GM21423 (cell line): Measurements from ENCODE around the gene TNS1.

Experiments
- ATAC-seq: cut with Tn5 transposase; IDR thresholded peaks from one replicate; pipeline ENCODE4 v1.9.1; 2021; ENCODE audit warnings: mild to moderate bottlenecking, moderate library complexity; ENCODE audit not compliant: unreplicated experiment

The TNS1 gene

DNA sequence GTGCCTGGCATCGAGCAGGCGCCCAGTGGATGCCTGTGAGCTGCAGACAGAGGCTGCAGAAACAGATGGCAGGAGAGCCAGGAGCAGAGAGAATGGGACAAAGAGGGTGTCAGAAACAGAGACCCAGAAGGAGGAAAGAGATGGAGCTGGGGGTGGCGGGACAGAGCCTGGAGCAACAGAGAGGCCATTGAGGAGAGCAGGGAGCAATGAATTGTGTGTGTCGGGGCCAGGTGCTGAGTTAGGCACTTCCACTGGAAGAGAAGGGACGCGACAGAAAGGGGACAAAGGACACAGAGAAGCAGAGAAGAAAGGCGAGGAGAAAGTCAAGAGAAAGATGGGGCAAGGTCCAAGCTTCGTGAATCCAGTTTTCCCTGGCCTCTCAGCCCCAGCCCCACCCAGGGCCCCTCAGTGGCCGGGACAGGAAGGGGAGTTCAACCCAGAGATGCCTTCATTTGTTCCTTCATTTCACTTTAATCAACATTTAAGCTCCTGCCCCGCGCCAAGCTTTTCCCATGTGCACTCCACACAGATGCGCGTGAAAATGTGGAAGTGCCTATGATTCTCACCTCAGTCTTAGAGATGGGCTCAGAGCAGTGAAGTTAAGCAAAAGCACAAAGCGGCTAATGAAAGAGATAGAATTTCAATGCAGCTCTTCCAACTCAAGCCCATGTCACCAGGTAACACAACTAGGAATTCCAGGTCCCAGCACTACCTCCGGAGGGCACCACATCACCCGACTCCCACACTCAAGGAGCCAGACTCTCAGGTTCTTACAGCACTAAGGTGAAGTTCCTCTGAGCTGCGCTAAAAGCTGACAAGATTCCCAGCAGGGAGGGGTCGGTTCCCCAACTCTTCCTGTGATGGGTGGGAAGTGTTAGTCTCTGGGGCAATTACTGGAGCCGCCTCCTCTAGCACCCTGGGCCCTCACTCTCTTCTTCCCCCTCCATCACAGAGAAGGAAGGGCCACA is 55.1 kb downstream of the TNS1 start:
- no peak for ATAC-seq

- no peak for ATAC-seq
Measured at GRCh38 chr2:217946051-217946450, 56.7 kb downstream of the TNS1 start.

- no peak for ATAC-seq
Measured at GRCh38 chr2:217945530-217945929, 57.3 kb downstream of the TNS1 start.

GRCh38 chr2:217944923-217945322 is 57.9 kb downstream of the TNS1 start:
- no peak for ATAC-seq

- no peak for ATAC-seq
Measured at GRCh38 chr2:217944366-217944765, 58.4 kb downstream of the TNS1 start.

- no peak for ATAC-seq
Measured at GRCh38 chr2:217943446-217944321, 59.1 kb downstream of the TNS1 start.

DNA sequence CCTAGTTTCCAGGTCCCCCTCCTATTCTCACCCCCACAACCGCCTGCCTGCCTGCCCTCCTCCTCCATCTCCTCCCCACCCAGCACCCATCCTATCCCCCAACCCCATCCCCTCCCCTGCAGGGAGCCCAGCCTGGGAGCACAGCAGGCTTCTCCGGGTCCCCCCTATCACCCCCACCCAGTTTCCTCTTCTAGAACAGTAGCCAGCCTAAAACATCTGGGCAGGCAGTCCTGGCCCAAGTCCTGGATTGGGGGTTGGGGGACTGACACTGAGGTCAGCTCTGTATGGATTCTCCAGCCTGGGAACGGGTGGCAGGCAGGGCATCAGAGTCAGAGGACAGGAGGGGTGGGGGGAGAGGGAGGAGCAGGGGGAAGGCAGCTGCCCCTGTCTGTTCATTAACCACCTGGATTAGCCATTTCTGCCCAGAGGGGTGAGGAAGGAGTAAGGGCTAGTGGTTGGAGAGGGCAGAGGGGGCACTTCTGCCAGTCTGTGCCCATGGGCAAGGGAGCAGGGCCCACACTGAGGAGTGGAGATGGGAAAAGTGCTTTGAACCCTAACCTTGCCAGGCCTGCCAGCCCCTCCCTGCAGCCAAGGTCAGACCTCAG is 60.0 kb downstream of the TNS1 start:
- no peak for ATAC-seq

DNA sequence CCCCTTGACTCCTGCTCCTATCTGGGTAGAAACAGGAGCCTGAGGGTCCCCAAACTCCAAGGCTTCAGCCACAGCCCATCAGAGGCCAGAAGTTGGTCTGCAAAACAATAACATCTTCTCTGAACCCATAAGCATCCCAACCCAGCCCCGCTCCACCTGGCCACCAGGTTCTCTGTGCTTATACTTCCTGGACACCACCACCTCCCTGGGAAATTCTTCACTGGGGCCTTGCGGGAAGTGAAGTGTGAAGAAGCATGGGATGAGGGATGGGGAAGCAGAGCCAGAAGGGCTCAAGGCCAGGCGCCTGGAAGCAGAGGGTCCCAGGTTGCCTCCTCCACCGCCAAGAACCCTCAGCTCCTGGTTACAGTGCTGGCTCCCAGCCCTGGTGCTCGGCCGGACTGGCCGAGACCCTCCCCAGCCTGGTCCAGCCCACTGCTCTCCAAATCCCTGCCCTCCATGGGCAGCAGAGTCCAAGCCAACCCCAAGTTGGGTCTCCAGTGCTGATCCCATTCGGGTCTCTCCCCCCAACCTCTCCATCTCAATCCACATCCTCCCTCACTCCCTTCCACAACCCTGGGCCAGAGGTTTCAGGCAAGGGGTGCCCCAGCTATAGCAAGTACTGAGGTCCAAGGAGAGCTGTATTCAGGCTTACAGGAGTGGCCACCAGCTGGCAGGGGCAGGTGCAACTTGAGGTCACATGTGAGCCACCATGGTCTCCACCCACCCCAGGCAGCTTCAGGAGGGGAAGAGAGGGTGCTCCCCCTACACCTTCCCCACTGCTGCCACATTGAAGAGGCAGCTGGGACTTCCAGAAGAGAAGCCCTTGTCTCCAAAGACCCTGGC is 60.7 kb downstream of the TNS1 start:
- ATAC-seq, result no peak

- ATAC-seq, result no peak
Measured at GRCh38 chr2:217941339-217941738, 61.5 kb downstream of the TNS1 start.

GRCh38 chr2:217940261-217941220 is 62.3 kb downstream of the TNS1 start:
- ATAC-seq, result no peak

- no peak for ATAC-seq
Measured at GRCh38 chr2:217939629-217940245, 63.1 kb downstream of the TNS1 start.

- no peak for ATAC-seq
Measured at GRCh38 chr2:217939220-217939619, 63.6 kb downstream of the TNS1 start.

GRCh38 chr2:217938036-217938435 is 64.8 kb downstream of the TNS1 start:
- ATAC-seq, result no peak

GRCh38 chr2:217937446-217937845 is 65.3 kb downstream of the TNS1 start:
- ATAC-seq, result no peak

DNA sequence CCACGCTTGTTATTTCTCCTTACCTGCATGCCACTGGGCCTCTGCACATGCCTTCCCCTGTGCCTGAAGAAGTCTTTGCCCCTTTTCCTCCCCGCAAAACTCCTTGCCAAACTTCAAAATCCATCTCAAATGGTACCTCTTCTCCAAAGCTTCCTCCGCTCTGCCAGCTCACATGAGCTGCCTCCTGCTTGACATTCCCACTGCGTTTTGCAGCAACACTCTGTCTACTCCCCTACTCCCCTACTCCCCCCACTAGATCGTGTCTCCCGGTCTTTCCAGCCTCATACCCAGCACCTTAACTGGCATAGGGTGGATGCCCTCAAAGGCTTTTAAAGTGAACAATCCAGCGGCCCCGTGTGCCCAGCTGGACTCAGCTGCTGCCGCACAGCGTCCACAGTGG is 65.8 kb downstream of the TNS1 start:
- ATAC-seq, result no peak

DNA sequence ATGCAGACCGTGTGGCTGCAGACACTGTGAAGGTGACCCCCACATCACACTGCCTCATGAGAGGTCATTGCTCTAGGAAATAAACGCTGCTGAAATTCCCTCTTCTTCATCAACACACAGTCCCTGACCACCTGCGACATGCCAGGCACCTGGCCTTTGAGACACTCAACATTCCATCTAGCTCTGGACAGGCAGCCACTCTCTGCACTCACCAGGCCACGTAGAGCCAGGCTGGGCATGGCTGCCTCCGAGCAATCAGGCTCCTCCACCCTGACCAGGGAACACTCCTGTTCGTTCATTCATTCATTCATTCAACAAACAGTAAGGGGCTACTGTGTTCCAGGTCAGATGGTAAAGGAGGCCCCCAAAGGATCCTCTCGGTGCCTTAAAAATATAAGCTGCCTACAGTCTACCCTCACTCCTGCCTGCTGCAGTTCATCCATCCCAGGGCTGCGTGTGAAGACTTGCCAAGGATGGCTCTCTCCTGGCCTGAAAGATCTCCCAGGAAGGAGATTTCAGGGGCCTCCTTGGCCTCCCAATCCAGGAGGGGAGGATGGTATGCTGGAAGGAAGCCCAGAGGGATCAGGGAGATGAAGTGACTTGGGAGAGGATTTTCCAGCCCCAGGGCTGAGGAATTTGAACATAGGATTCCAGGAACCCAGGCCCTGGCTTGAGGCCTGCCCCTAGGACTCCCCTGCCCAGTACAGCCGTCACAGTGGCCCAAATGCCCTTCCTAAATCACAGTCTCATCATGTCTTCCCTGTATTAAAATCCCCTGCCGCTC is 66.7 kb downstream of the TNS1 start:
- ATAC-seq, result no peak

DNA sequence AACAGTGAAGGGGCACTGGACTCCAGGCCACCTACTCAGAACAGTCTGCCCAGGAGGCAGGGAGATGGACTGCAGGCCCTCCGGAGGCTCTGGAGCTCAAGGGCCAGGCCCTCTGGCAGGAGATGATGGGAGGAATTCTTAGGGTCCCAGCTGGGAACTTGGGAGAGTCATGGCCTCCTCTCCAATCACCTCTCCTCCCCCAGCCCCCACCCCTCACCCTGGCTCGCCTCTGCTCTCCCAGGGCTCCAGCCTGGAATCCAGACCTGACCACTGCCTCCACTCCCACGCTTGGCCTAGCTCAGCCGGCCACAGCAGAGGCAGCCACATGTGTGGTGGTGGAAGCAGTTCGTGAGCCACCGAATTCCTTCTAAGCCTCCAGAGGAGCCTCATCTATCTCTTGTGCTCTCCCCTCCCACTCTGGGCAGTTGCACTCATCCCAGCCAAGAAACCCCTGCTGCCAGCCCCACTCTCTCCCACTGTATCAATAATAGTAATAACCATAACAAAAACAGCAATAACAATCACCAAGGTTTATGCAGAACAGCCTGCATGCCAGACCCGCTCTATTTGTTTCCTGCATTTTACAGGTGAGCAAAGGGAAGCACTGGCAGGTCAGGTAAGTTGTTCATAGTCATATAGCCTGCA is 67.4 kb downstream of the TNS1 start:
- ATAC-seq, result no peak
